GM12878 (cell line): Measurements from ENCODE around the gene MYO9B. TPM values are rescaled to one million over a fixed set of nuclear protein-coding genes. Genes with fewer than 3 reads are reported as not detected.

ENCODE experiments used
- ATAC-seq: fragments of 200-7000 bp; cut with Tn5 transposase; 3 replicates; pipeline ENCODE4 v1.9.1; 2020; ENCODE audit warnings: mild to moderate bottlenecking, moderate library complexity
- BruUV-seq: library from RNA; stranded (reverse); fragments of 400-500 nt; replicated peaks from 2 replicates; lab custom pipeline; 2021; lab: Mats Ljungman, UMichigan
- CTCF ChIA-PET: fragments of 300-600 bp; sonication (Branson Sonifier 250); formaldehyde crosslinking; extraction: SDS; loops from one replicate; lab custom pipeline; 2021; ENCODE audit warnings: inconsistent platforms; lab: Yijun Ruan, JAX
- POLR2A ChIA-PET: fragments of 350-600 bp; formaldehyde crosslinking; extraction: SDS; loops from one replicate; lab custom pipeline; 2021; ENCODE audit warnings: inconsistent platforms; lab: Charles Lee
- RAD21 ChIA-PET: fragments of 300-600 bp; sonication (Branson Sonifier 250); formaldehyde crosslinking; loops from one replicate; lab custom pipeline; 2023; ENCODE audit warnings: antibody characterized with exemption; ENCODE audit not compliant: unreplicated experiment; lab: Charles Lee
- SMC1A ChIA-PET: fragments of 300-600 bp; sonication (Branson Sonifier 250); formaldehyde crosslinking; loops from one replicate; lab custom pipeline; 2023; ENCODE audit not compliant: unreplicated experiment, uncharacterized antibody; lab: Charles Lee
- DNase-seq: peaks from one replicate; pipeline ENCODE4 v3.0.0-alpha.2; 2011; ENCODE audit warnings: low read depth, low spot score
- FAIRE-seq: peaks from 3 replicates; lab custom pipeline; 2011; peaks lifted over from hg19 to GRCh38; lab: Jason Lieb, UNC
- H2AFZ ChIP-seq: 2 replicates; pipeline ENCODE4 v1.6.0; 2011; ENCODE audit warnings: low read depth, low read length, control low read depth; ENCODE audit not compliant: control insufficient read depth
- H3K27ac ChIP-seq: 2 replicates; pipeline ENCODE4 v1.5.1; 2011; ENCODE audit warnings: control low read depth; ENCODE audit not compliant: control insufficient read depth, insufficient read depth
- H3K27me3 ChIP-seq, 2 experiments: replicated peaks in 1 of 2; 2 replicates each; pipeline versions ENCODE4 v1.6.0 to v1.6.1; 2011; ENCODE audit warnings: low read length in 1 of 2; ENCODE audit not compliant: control insufficient read depth in 2 of 2, insufficient read depth in 2 of 2
- H3K36me3 ChIP-seq, 2 experiments: 2 replicates each; pipeline ENCODE4 v1.5.1; 2011; ENCODE audit warnings: low read length in 1 of 2; ENCODE audit not compliant: control insufficient read depth in 2 of 2, insufficient read depth in 2 of 2
- H3K4me1 ChIP-seq: 2 replicates; pipeline ENCODE4 v1.6.1; 2011; ENCODE audit warnings: mild to moderate bottlenecking, low read length, moderate library complexity, mixed read lengths; ENCODE audit not compliant: control insufficient read depth, insufficient read depth
- H3K4me2 ChIP-seq: 2 replicates; pipeline ENCODE4 v1.6.0; 2011; ENCODE audit warnings: control low read depth; ENCODE audit not compliant: control insufficient read depth, insufficient read depth
- H3K4me3 ChIP-seq: fragments of 200-600 bp; sonication (generic); 2 replicates; pipeline ENCODE4 v1.5.1; 2016
- H3K79me2 ChIP-seq: 2 replicates; pipeline ENCODE4 v1.6.0; 2011; ENCODE audit warnings: low read length; ENCODE audit not compliant: control insufficient read depth, insufficient read depth
- H3K9ac ChIP-seq: 2 replicates; pipeline ENCODE4 v1.8.0; 2011; ENCODE audit warnings: low read length, control low read depth, mixed read lengths; ENCODE audit not compliant: control insufficient read depth, insufficient read depth
- H3K9me3 ChIP-seq: replicated peaks from 3 replicates; pipeline ENCODE4 v1.5.1; 2011; ENCODE audit warnings: mild to moderate bottlenecking, low read length; ENCODE audit not compliant: control insufficient read depth, insufficient read depth
- H4K20me1 ChIP-seq: 2 replicates; pipeline ENCODE4 v1.6.0; 2011; ENCODE audit not compliant: control insufficient read depth, insufficient read depth
- CBX5 ChIP-seq: sonication (generic); IDR thresholded peaks from 2 replicates; pipeline ENCODE4 v1.6.1; 2016; ENCODE audit warnings: low read depth, moderate library complexity, mild to moderate bottlenecking, inconsistent platforms
- CREM ChIP-seq: IDR thresholded peaks from 2 replicates; pipeline ENCODE4 v1.6.1; 2014; ENCODE audit warnings: antibody characterized with exemption, low read depth
- EP300 ChIP-seq, 2 experiments: fragments of 150-350 bp in 1 of 2; IDR thresholded peaks; 2 replicates each; pipeline ENCODE4 v1.6.1; 2011 to 2012; ENCODE audit warnings: low read depth in 2 of 2, low read length in 2 of 2, borderline replicate concordance in 1 of 2, improper control_type of control experiment in 1 of 2, inconsistent platforms in 1 of 2; ENCODE audit not compliant: control insufficient read depth in 1 of 2
- EZH2 ChIP-seq: IDR thresholded peaks from 2 replicates; pipeline ENCODE4 v1.6.1; 2012; ENCODE audit warnings: low read depth, mild to moderate bottlenecking, control low read depth, inconsistent platforms, low read length, borderline replicate concordance; ENCODE audit not compliant: control insufficient read depth
- GATAD2B ChIP-seq: fragments of 450-650 bp; conservative IDR thresholded peaks from 2 replicates; pipeline ENCODE4 v1.6.1; 2017; ENCODE audit warnings: low read depth, mild to moderate bottlenecking, moderate library complexity
- IKZF2 ChIP-seq, 2 experiments: fragments of 450-650 bp; IDR thresholded peaks; 2 replicates each; pipeline ENCODE4 v1.6.1; 2017; ENCODE audit warnings: mild to moderate bottlenecking in 2 of 2, moderate library complexity in 2 of 2
- KLF5 ChIP-seq: fragments of 450-650 bp; IDR thresholded peaks from 2 replicates; pipeline ENCODE4 v1.6.1; 2014; ENCODE audit warnings: mild to moderate bottlenecking; ENCODE audit not compliant: partially characterized antibody
- MEF2B ChIP-seq: fragments of 450-650 bp; IDR thresholded peaks from 2 replicates; pipeline ENCODE4 v1.6.1; 2018; ENCODE audit warnings: mild to moderate bottlenecking, moderate library complexity; ENCODE audit not compliant: partially characterized antibody, poor library complexity, severe bottlenecking
- SMC3 ChIP-seq: IDR thresholded peaks from 2 replicates; pipeline ENCODE4 v1.6.1; 2011; ENCODE audit warnings: low read length, improper control_type of control experiment, borderline replicate concordance
- ZNF384 ChIP-seq: IDR thresholded peaks from 2 replicates; pipeline ENCODE4 v1.6.1; 2012; ENCODE audit warnings: low read depth, mild to moderate bottlenecking, low read length, improper control_type of control experiment, borderline replicate concordance
- WGBS: methylation state at CpG from one replicate; pipeline ENCODE4 v1.1.6; 2016; ENCODE audit warnings: low lambda C conversion rate; ENCODE audit not compliant: insufficient replicate concordance, insufficient coverage; ENCODE audit errors: missing lambda C conversion rate; 5-methylcytosine and 5-hydroxymethylcytosine counted together
- in situ Hi-C: fragments of 300-500 bp; cut with MboI; formaldehyde crosslinking; loops from 9 replicates; pipeline ENCODE4 v1.14.3; 2018; ENCODE audit warnings: mixed read lengths
- intact Hi-C: fragments of 100-400 bp; cut with micrococcal nuclease; formaldehyde crosslinking; loops from one replicate; pipeline ENCODE4 v1.14.2; 2022; ENCODE audit not compliant: unreplicated experiment
- polyA plus RNA-seq, 11 experiments: library from polyadenylated mRNA; depleted of rRNA in 4 of 11; unstranded in 6 of 11; stranded (reverse) in 5 of 11; fragments of >200 nt; fragmentation: Nextera tagmentation in 4 of 11; fragmentation: Illumina TruSeq in 1 of 11; extraction: Ambion mirVana in 4 of 11; extraction: Trizol in 1 of 11; gene quantifications; 1 replicate in 1 of 11; 2 replicates in 10 of 11; pipeline versions ENCODE4 v1.2.1 to v1.2.3, GENCODE V29; 2011 to 2016; ENCODE audit warnings: inconsistent platforms in 2 of 11, missing spikeins in 2 of 11, low read depth in 1 of 11
- total RNA-seq, 4 experiments: library from RNA; depleted of rRNA in 3 of 4; stranded (reverse); fragments of >200 nt in 3 of 4; fragmentation: Illumina TruSeq in 1 of 4; extraction: Trizol in 1 of 4; gene quantifications; 2 replicates each; pipeline versions ENCODE4 v1.2.1 to v1.2.3, GENCODE V29; 2013 to 2021
- TF ChIP-seq, protein P1 (sequence below): IDR thresholded peaks from 2 replicates; pipeline ENCODE4 v1.6.1; 2012; ENCODE audit warnings: mild to moderate bottlenecking, low read depth, low read length
- TF ChIP-seq, protein P2 (sequence below), 3 experiments: IDR thresholded peaks in 2 of 3; conservative IDR thresholded peaks in 1 of 3; 2 replicates each; pipeline ENCODE4 v1.5.1; 2011; ENCODE audit warnings: low read depth in 3 of 3, low read length in 3 of 3, mild to moderate bottlenecking in 3 of 3, control low read depth in 2 of 3, moderate library complexity in 2 of 3, inconsistent platforms in 1 of 3, mixed read lengths in 1 of 3; ENCODE audit not compliant: control insufficient read depth in 2 of 3, insufficient read depth in 1 of 3; ENCODE audit errors: extremely low read depth in 1 of 3

Gene MYO9B
- total and polyA plus RNA-seq, 10 of the 15 experiments (the other 5 are each of a cell fraction or from before 2014, with no cell fraction given): 5.4 to 165 (median 45.8) TPM

DNA sequence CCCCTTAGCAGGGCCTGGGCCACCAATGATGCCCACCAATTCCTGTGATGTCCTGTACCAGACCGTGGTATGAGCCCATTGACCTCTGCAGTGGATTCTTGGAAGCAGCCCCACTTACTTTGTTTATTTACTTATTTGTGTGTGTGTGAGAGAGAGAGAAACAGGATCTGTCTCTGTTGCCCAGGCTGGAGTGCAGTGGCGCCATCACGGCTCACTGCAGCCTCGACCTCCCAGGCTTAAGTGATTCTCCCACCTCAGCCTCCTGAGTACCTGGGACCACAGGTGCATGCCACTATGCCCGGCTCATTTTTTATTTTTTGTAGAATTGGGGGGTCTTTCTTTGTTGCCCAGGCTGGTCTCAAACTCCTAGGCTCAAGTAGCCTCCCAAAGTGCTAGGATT is 13.0 kb downstream of the MYO9B start (continued):
- no peak for TF ChIP-seq MEF2B
- TF ChIP-seq, protein P1, sequence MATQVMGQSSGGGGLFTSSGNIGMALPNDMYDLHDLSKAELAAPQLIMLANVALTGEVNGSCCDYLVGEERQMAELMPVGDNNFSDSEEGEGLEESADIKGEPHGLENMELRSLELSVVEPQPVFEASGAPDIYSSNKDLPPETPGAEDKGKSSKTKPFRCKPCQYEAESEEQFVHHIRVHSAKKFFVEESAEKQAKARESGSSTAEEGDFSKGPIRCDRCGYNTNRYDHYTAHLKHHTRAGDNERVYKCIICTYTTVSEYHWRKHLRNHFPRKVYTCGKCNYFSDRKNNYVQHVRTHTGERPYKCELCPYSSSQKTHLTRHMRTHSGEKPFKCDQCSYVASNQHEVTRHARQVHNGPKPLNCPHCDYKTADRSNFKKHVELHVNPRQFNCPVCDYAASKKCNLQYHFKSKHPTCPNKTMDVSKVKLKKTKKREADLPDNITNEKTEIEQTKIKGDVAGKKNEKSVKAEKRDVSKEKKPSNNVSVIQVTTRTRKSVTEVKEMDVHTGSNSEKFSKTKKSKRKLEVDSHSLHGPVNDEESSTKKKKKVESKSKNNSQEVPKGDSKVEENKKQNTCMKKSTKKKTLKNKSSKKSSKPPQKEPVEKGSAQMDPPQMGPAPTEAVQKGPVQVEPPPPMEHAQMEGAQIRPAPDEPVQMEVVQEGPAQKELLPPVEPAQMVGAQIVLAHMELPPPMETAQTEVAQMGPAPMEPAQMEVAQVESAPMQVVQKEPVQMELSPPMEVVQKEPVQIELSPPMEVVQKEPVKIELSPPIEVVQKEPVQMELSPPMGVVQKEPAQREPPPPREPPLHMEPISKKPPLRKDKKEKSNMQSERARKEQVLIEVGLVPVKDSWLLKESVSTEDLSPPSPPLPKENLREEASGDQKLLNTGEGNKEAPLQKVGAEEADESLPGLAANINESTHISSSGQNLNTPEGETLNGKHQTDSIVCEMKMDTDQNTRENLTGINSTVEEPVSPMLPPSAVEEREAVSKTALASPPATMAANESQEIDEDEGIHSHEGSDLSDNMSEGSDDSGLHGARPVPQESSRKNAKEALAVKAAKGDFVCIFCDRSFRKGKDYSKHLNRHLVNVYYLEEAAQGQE: no peak
- no peak for TF ChIP-seq CREM
- no peak for TF ChIP-seq SMC3
- TF ChIP-seq EP300 (IDR thresholded peaks at IDR 0.05; ENCODE audit: borderline replicate concordance in 1 of 2, control insufficient read depth in 1 of 2, low read depth in 2 of 2, low read length in 2 of 2): no peak
- TF ChIP-seq GATAD2B: no peak

DNA sequence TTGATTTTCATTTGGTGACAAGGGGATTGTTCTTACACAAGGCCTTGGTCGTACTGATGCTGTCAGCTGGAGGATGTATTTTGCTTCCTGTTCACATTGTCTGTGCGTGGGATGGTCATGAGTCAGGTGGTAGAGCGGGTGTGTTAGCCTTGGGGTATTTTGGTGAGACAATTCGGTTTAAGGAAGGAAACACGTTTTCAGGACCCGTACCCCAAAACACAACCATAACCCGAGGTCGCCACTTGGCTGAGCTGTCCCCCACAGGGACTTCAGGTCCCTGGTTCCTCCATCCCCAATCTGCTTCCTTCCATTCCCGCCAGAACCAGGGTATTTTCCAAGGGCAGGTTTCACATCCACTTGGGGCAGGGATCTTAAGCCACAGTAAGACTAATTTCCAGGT is 15.0 kb downstream of the MYO9B start:
- Histone ChIP-seq H3K9me3 (no peaks in the 10 kb centered on the region), H3K4me3 (no peak overlapping the region), H3K79me2 (peaks cover 90% of the 10 kb centered on the region), H3K27ac (peak overlapping the region; percentile 71), H3K36me3 (peaks cover 15 to 30% of the 10 kb centered on the region in 2 experiments), H3K27me3 (no peaks in the 10 kb centered on the region), H3K4me1 (peaks cover 31% of the 10 kb centered on the region), H3K9ac (0 out of 2 replicates have a peak overlapping the region, but pooled peaks have one; percentile 18), H2AFZ (no peak overlapping the region), H4K20me1 (peaks cover 7% of the 10 kb centered on the region; the same call in 1 of the 2 replicates), H3K4me2 (peak overlapping the region; percentile 11; the same call in 1 of the 2 replicates)
- WGBS: 28% methylated on average over 9 of the region's 9 CpGs
- ChIA-PET RAD21 (no interaction called here), POLR2A (interaction anchor here (0.5 to 1.5 kb wide), 6 partner anchors 16 to 124 kb away, joined by 3 to 7 read pairs (median 5); partner anchors contain the start of gene USE1), CTCF (interaction anchor here (0.7 to 1.5 kb wide), 4 partner anchors 10 to 177 kb away, joined by 3 to 6 read pairs (median 4); partner anchors contain the start of gene BABAM1), SMC1A (interaction anchor here (0.9 to 2.3 kb wide), 4 partner anchors 10 to 73 kb away, joined by 3 to 10 read pairs (median 4); no protein-coding TSS in a partner anchor)
- intact Hi-C loops (no loop called here), in situ Hi-C loops (no loop called here)
- no peak for DNase-seq
- peak; percentile 86 for FAIRE-seq
- ATAC-seq: peak; percentile 66
- BruUV-seq: TSS peak; percentile 33
- TF ChIP-seq, protein P2, sequence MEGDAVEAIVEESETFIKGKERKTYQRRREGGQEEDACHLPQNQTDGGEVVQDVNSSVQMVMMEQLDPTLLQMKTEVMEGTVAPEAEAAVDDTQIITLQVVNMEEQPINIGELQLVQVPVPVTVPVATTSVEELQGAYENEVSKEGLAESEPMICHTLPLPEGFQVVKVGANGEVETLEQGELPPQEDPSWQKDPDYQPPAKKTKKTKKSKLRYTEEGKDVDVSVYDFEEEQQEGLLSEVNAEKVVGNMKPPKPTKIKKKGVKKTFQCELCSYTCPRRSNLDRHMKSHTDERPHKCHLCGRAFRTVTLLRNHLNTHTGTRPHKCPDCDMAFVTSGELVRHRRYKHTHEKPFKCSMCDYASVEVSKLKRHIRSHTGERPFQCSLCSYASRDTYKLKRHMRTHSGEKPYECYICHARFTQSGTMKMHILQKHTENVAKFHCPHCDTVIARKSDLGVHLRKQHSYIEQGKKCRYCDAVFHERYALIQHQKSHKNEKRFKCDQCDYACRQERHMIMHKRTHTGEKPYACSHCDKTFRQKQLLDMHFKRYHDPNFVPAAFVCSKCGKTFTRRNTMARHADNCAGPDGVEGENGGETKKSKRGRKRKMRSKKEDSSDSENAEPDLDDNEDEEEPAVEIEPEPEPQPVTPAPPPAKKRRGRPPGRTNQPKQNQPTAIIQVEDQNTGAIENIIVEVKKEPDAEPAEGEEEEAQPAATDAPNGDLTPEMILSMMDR (IDR thresholded peaks at IDR 0.05 in 2 of 3, conservative IDR thresholded peaks at IDR 0.05 in 1 of 3; ENCODE audit: control insufficient read depth in 2 of 3, extremely low read depth in 1 of 3, insufficient read depth in 1 of 3, low read depth in 3 of 3, low read length in 3 of 3): no peak
- TF ChIP-seq EZH2: no peak
- no peak for TF ChIP-seq GATAD2B
- TF ChIP-seq IKZF2 (IDR thresholded peaks at IDR 0.05): 0 out of 4 replicates have a peak, but pooled peaks of 1 of the 2 experiments have one; percentile 11
- no peak for TF ChIP-seq KLF5
- no peak for TF ChIP-seq CBX5
- no peak for TF ChIP-seq ZNF384
